Neural progenitor cell (in vitro differentiated cells): Measurements from ENCODE around the gene ILRUN.

ENCODE experiments used
- EZH2 ChIP-seq: fragments of 200-600 bp; sonication (generic); IDR thresholded peaks from 2 replicates; pipeline ENCODE4 v1.6.1; 2017; ENCODE audit warnings: antibody characterized with exemption, mild to moderate bottlenecking, moderate library complexity
- TF ChIP-seq, protein P1 (sequence below): fragments of 200-600 bp; sonication (generic); IDR thresholded peaks from 2 replicates; pipeline ENCODE4 v1.5.1; 2017; ENCODE audit warnings: antibody characterized with exemption, mild to moderate bottlenecking

- TF ChIP-seq, protein P1, sequence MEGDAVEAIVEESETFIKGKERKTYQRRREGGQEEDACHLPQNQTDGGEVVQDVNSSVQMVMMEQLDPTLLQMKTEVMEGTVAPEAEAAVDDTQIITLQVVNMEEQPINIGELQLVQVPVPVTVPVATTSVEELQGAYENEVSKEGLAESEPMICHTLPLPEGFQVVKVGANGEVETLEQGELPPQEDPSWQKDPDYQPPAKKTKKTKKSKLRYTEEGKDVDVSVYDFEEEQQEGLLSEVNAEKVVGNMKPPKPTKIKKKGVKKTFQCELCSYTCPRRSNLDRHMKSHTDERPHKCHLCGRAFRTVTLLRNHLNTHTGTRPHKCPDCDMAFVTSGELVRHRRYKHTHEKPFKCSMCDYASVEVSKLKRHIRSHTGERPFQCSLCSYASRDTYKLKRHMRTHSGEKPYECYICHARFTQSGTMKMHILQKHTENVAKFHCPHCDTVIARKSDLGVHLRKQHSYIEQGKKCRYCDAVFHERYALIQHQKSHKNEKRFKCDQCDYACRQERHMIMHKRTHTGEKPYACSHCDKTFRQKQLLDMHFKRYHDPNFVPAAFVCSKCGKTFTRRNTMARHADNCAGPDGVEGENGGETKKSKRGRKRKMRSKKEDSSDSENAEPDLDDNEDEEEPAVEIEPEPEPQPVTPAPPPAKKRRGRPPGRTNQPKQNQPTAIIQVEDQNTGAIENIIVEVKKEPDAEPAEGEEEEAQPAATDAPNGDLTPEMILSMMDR, result no peak
- TF ChIP-seq EZH2, result no peak
These were observed 42.4 kb downstream of the ILRUN start for GRCh38 chr6:34654061-34654710.
